A549 (cell line): Measurements from ENCODE around the gene ACOT4. TPM values are rescaled to one million over a fixed set of nuclear protein-coding genes. Genes with fewer than 3 reads are reported as not detected.

Source experiments
- ATAC-seq, 2 experiments: fragments of 200-7000 bp in 1 of 2; fragments of >200 bp in 1 of 2; cut with Nextera tagmentation in 1 of 2; cut with Tn5 transposase in 1 of 2; 3 replicates each; pipeline versions ENCODE4 v1.8.0 to v1.9.1; 2018 to 2020; ENCODE audit warnings: mild to moderate bottlenecking in 1 of 2, moderate library complexity in 1 of 2
- CTCF ChIA-PET: fragments of 300-600 bp; sonication (Branson Sonifier 250); formaldehyde crosslinking; extraction: SDS; loops from one replicate; lab custom pipeline; 2021; ENCODE audit warnings: antibody characterized with exemption, inconsistent platforms; lab: Yijun Ruan, JAX
- POLR2A ChIA-PET: fragments of 350-600 bp; formaldehyde crosslinking; extraction: SDS; loops from one replicate; lab custom pipeline; 2021; ENCODE audit warnings: antibody characterized with exemption, inconsistent platforms; lab: Yijun Ruan, JAX
- DNase-seq, 2 experiments: peaks; one replicate each; pipeline versions ENCODE4 v3.0.0 to v3.0.0-alpha.2; 2011 to 2016; ENCODE audit warnings: low read depth in 1 of 2, low spot score in 1 of 2
- FAIRE-seq: peaks from 2 replicates; lab custom pipeline; 2011; peaks lifted over from hg19 to GRCh38; lab: Jason Lieb, UNC
- H3K27ac ChIP-seq, 2 experiments: fragments of >200 bp; sonication (Bioruptor Twin); formaldehyde crosslinking; 3 replicates each; pipeline ENCODE4 v1.5.1; 2016 to 2017
- H3K4me1 ChIP-seq: fragments of >200 bp; sonication (Bioruptor Twin); formaldehyde crosslinking; 3 replicates; pipeline ENCODE4 v1.6.1; 2016
- H3K4me2 ChIP-seq: fragments of >200 bp; sonication (Bioruptor Twin); formaldehyde crosslinking; 3 replicates; pipeline ENCODE4 v1.6.1; 2016
- H3K4me3 ChIP-seq: fragments of >200 bp; sonication (Bioruptor Twin); formaldehyde crosslinking; 3 replicates; pipeline ENCODE4 v1.5.1; 2016
- H3K9me3 ChIP-seq: fragments of >200 bp; sonication (Bioruptor Twin); formaldehyde crosslinking; 3 replicates; pipeline ENCODE4 v1.6.1; 2016
- BHLHE40 ChIP-seq: IDR thresholded peaks from 2 replicates; pipeline ENCODE4 v1.6.1; 2012; ENCODE audit warnings: low read depth, low read length, inconsistent platforms
- CBX2 ChIP-seq: fragments of 200-600 bp; sonication (generic); IDR thresholded peaks from 2 replicates; pipeline ENCODE4 v1.6.1; 2016; ENCODE audit warnings: low read depth, mild to moderate bottlenecking, borderline replicate concordance
- CBX8 ChIP-seq: fragments of 200-600 bp; sonication (generic); IDR thresholded peaks from 2 replicates; pipeline ENCODE4 v1.6.1; 2016
- CEBPB ChIP-seq, 2 experiments: fragments of >200 bp in 1 of 2; sonication (Bioruptor Twin) in 1 of 2; formaldehyde crosslinking in 1 of 2; IDR thresholded peaks; 2 replicates each; pipeline ENCODE4 v1.6.1; 2012 to 2016
- CHD4 ChIP-seq: fragments of 200-600 bp; sonication (generic); IDR thresholded peaks from 2 replicates; pipeline ENCODE4 v1.6.1; 2016; ENCODE audit warnings: antibody characterized with exemption, mild to moderate bottlenecking, borderline replicate concordance
- EP300 ChIP-seq, 2 experiments: fragments of >200 bp; sonication (Bioruptor Twin); formaldehyde crosslinking; IDR thresholded peaks; 2 replicates in 1 of 2; 3 replicates in 1 of 2; pipeline ENCODE4 v1.6.1; 2016 to 2017
- ESRRA ChIP-seq: fragments of 150-350 bp; IDR thresholded peaks from 2 replicates; pipeline ENCODE4 v1.6.1; 2014; ENCODE audit warnings: mild to moderate bottlenecking, low read length, borderline replicate concordance
- FOSB ChIP-seq: fragments of 250-450 bp; sonication (Bioruptor Pico); IDR thresholded peaks from 2 replicates; pipeline ENCODE4 v1.5.0; 2020; ENCODE audit warnings: mild to moderate bottlenecking, moderate library complexity
- FOXS1 ChIP-seq: fragments of 250-450 bp; sonication (Bioruptor Pico); IDR thresholded peaks from 2 replicates; pipeline ENCODE4 v1.5.0; 2020; ENCODE audit warnings: mild to moderate bottlenecking, moderate library complexity
- HDAC2 ChIP-seq: fragments of 200-600 bp; sonication (generic); IDR thresholded peaks from 2 replicates; pipeline ENCODE4 v1.6.1; 2016
- HEYL ChIP-seq: fragments of 250-450 bp; sonication (Bioruptor Pico); IDR thresholded peaks from 2 replicates; pipeline ENCODE4 v1.8.0; 2021; ENCODE audit warnings: mild to moderate bottlenecking, moderate library complexity
- HOXB13 ChIP-seq: fragments of 250-450 bp; sonication (Bioruptor Pico); IDR thresholded peaks from 2 replicates; pipeline ENCODE4 v1.5.0; 2020; ENCODE audit warnings: low read depth, mild to moderate bottlenecking, moderate library complexity
- HOXB5 ChIP-seq: fragments of 250-450 bp; sonication (Bioruptor Pico); IDR thresholded peaks from 2 replicates; pipeline ENCODE4 v1.5.0; 2020; ENCODE audit warnings: mild to moderate bottlenecking, moderate library complexity
- JUN ChIP-seq, 2 experiments: fragments of >200 bp; sonication (Bioruptor Twin); formaldehyde crosslinking; IDR thresholded peaks; 2 replicates in 1 of 2; 3 replicates in 1 of 2; pipeline ENCODE4 v1.6.1; 2016 to 2017
- KDM1A ChIP-seq: fragments of 200-600 bp; sonication (generic); IDR thresholded peaks from 2 replicates; pipeline ENCODE4 v1.6.1; 2016; ENCODE audit warnings: low read depth, mild to moderate bottlenecking
- MAFK ChIP-seq: fragments of 450-650 bp; IDR thresholded peaks from 2 replicates; pipeline ENCODE4 v1.6.1; 2014; ENCODE audit not compliant: partially characterized antibody
- MAX ChIP-seq: IDR thresholded peaks from 2 replicates; pipeline ENCODE4 v1.6.1; 2012
- MYC ChIP-seq: IDR thresholded peaks from 2 replicates; pipeline ENCODE4 v1.6.1; 2012; ENCODE audit warnings: mild to moderate bottlenecking, inconsistent platforms, low read length, improper control_type of control experiment, borderline replicate concordance
- NPAS2 ChIP-seq: fragments of 250-450 bp; sonication (Bioruptor Pico); IDR thresholded peaks from 2 replicates; pipeline ENCODE4 v1.8.0; 2022; ENCODE audit warnings: mild to moderate bottlenecking, moderate library complexity, borderline replicate concordance
- NR3C1 ChIP-seq: fragments of >200 bp; sonication (Bioruptor Twin); formaldehyde crosslinking; IDR thresholded peaks from 3 replicates; pipeline ENCODE4 v1.6.1; 2017
- PHF8 ChIP-seq: fragments of 200-600 bp; sonication (generic); IDR thresholded peaks from 2 replicates; pipeline ENCODE4 v1.6.1; 2016; ENCODE audit warnings: low read depth, mild to moderate bottlenecking, antibody characterized with exemption, moderate library complexity, borderline replicate concordance
- POLR2A ChIP-seq: IDR thresholded peaks from 2 replicates; pipeline ENCODE4 v1.6.1; 2012; ENCODE audit warnings: mild to moderate bottlenecking, low read length
- RARB ChIP-seq: fragments of 250-450 bp; sonication (Bioruptor Pico); IDR thresholded peaks from 2 replicates; pipeline ENCODE4 v1.8.0; 2021; ENCODE audit warnings: mild to moderate bottlenecking, moderate library complexity
- RFX5 ChIP-seq: fragments of 450-650 bp; IDR thresholded peaks from 2 replicates; pipeline ENCODE4 v1.7.1; 2014; ENCODE audit warnings: antibody characterized with exemption, mild to moderate bottlenecking, moderate library complexity
- RNF2 ChIP-seq: fragments of 200-600 bp; sonication (generic); IDR thresholded peaks from 2 replicates; pipeline ENCODE4 v1.6.1; 2016; ENCODE audit warnings: low read depth, mild to moderate bottlenecking, antibody characterized with exemption, moderate library complexity, borderline replicate concordance
- TFCP2L1 ChIP-seq: fragments of 250-450 bp; sonication (Bioruptor Pico); IDR thresholded peaks from 2 replicates; pipeline ENCODE4 v1.5.0; 2021; ENCODE audit warnings: mild to moderate bottlenecking
- TP53 ChIP-seq: fragments of 250-450 bp; sonication (Bioruptor Pico); IDR thresholded peaks from 2 replicates; pipeline ENCODE4 v1.5.0; 2021; ENCODE audit warnings: mild to moderate bottlenecking, moderate library complexity
- USF2 ChIP-seq: fragments of 450-650 bp; IDR thresholded peaks from 2 replicates; pipeline ENCODE4 v1.6.1; 2014; ENCODE audit warnings: antibody characterized with exemption
- ZC3H11A ChIP-seq: fragments of 450-650 bp; IDR thresholded peaks from 2 replicates; pipeline ENCODE4 v1.6.1; 2014; ENCODE audit warnings: antibody characterized with exemption, mild to moderate bottlenecking
- ZFP36 ChIP-seq: fragments of 450-650 bp; IDR thresholded peaks from 2 replicates; pipeline ENCODE4 v1.6.1; 2014; ENCODE audit warnings: borderline replicate concordance; ENCODE audit not compliant: partially characterized antibody
- ZNF302 ChIP-seq: fragments of 250-450 bp; sonication (Bioruptor Pico); IDR thresholded peaks from 2 replicates; pipeline ENCODE4 v1.9.0; 2021; ENCODE audit warnings: inconsistent platforms, mild to moderate bottlenecking, moderate library complexity
- ZSCAN20 ChIP-seq: fragments of 250-450 bp; sonication (Bioruptor Pico); IDR thresholded peaks from 2 replicates; pipeline ENCODE4 v1.8.0; 2022; ENCODE audit warnings: mild to moderate bottlenecking, moderate library complexity
- WGBS: methylation state at CpG from one replicate; pipeline ENCODE4 v1.1.6; 2017; ENCODE audit errors: missing lambda C conversion rate; 5-methylcytosine and 5-hydroxymethylcytosine counted together
- polyA plus RNA-seq, 4 experiments: library from polyadenylated mRNA; depleted of rRNA in 3 of 4; stranded (reverse); fragments of >200 nt; fragmentation: RNase III in 1 of 4; extraction: RNeasy Plus Mini Kit Qiagen cat#74134 plus additional on column Dnase treatment in 1 of 4; gene quantifications; 2 replicates in 3 of 4; 3 replicates in 1 of 4; pipeline ENCODE4 v1.2.3, GENCODE V29; 2011 to 2017
- TF ChIP-seq, protein P1 (sequence below): IDR thresholded peaks from 2 replicates; pipeline ENCODE4 v1.6.1; 2012; ENCODE audit warnings: low read depth, borderline replicate concordance
- TF ChIP-seq, protein P2 (sequence below): IDR thresholded peaks from 2 replicates; pipeline ENCODE4 v1.6.1; 2012
- TF ChIP-seq, protein P3 (sequence below): fragments of >200 bp; sonication (Bioruptor Twin); formaldehyde crosslinking; IDR thresholded peaks from 2 replicates; pipeline ENCODE4 v1.6.1; 2016

The ACOT4 gene
- polyA plus RNA-seq, 2 of the 4 experiments (the other 2 are of a cell fraction) = 1.6 to 2.7 TPM

- ChIA-PET POLR2A (interaction anchor here (0.6 kb wide), 1 partner anchor 400 kb away, joined by 3 read pairs; no protein-coding TSS in a partner anchor), CTCF (interaction anchor here (0.7 to 4.5 kb wide), 4 partner anchors 21 to 132 kb away, joined by 3 to 23 read pairs (median 4); no protein-coding TSS in a partner anchor)
- FAIRE-seq (no peak), ATAC-seq (no peak), DNase-seq (no peak)
- no peak overlapping the region for H3K4me3 ChIP-seq
- no peak for TF ChIP-seq KDM1A
- no peak for TF ChIP-seq HEYL (CRISPR knock-in tag)
- no peak for TF ChIP-seq ZFP36
- TF ChIP-seq RARB (CRISPR knock-in tag) = no peak
- no peak for TF ChIP-seq CEBPB (IDR thresholded peaks at IDR 0.05)
- no peak for TF ChIP-seq FOXS1 (CRISPR knock-in tag)
- peaks cover 15% of the 10 kb centered on the region for H3K4me1 ChIP-seq
- H3K27ac ChIP-seq = no peak overlapping the region
- 84% methylated on average over 5 of the region's 5 CpGs for WGBS
- H3K9me3 ChIP-seq = no peaks in the 10 kb centered on the region
- no peak overlapping the region for H3K4me2 ChIP-seq
Measured at GRCh38 chr14:73640796-73641365, 49.2 kb downstream of the ACOT4 start.

GRCh38 chr14:73644531-73645247 is 53.0 kb downstream of the ACOT4 start, which contains the start of gene DNAL1:
DNAL1 (plus strand) TSS chr14:73644986; CDS start chr14:73645040, 54 bp downstream.
- DNase-seq (peak; percentile 89 to 95), ATAC-seq (peak; percentile 99), FAIRE-seq (no peak)
- Histone ChIP-seq H3K4me1 (peaks cover 14% of the 10 kb centered on the region), H3K4me2 (peak within 1 kb of the TSS; percentile 76), H3K4me3 (peak within 1 kb of the TSS; percentile 70), H3K27ac (peak within 1 kb of the TSS; percentile 81 to 83), H3K9me3 (no peaks in the 10 kb centered on the region)
- ChIA-PET CTCF (interaction anchor here (1.2 to 4.2 kb wide), 5 partner anchors 11 to 113 kb away, joined by 4 to 30 read pairs (median 4); no protein-coding TSS in a partner anchor), POLR2A (interaction anchor here (0.8 to 1.7 kb wide), 3 partner anchors 70 to 154 kb away, joined by 3 to 5 read pairs (median 3); partner anchors contain the start of genes ACOT2, PNMA1 and RIOX1)
- under 1% methylated on average over 23 of the region's 43 CpGs for WGBS
- TF ChIP-seq, protein P1, sequence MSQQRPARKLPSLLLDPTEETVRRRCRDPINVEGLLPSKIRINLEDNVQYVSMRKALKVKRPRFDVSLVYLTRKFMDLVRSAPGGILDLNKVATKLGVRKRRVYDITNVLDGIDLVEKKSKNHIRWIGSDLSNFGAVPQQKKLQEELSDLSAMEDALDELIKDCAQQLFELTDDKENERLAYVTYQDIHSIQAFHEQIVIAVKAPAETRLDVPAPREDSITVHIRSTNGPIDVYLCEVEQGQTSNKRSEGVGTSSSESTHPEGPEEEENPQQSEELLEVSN = peak; percentile 83; the same call in 1 of the 2 replicates
- TF ChIP-seq FOSB (CRISPR knock-in tag) = no peak
- TF ChIP-seq RNF2 = no peak
- no peak for TF ChIP-seq CBX8
- no peak for TF ChIP-seq TP53
- TF ChIP-seq MYC = peak; percentile 32; the same call in 1 of the 2 replicates
- no peak for TF ChIP-seq RARB (CRISPR knock-in tag)
- TF ChIP-seq POLR2A = peak; percentile 90
- TF ChIP-seq ZNF302 (CRISPR knock-in tag) = no peak
- no peak for TF ChIP-seq EP300 (IDR thresholded peaks at IDR 0.05)
- no peak for TF ChIP-seq ZFP36
- TF ChIP-seq ZC3H11A = no peak
- no peak for TF ChIP-seq MAFK
- no peak for TF ChIP-seq ZSCAN20
- 0 out of 4 replicates have a peak, but pooled peaks of 1 of the 2 experiments have one; percentile 10 for TF ChIP-seq CEBPB (IDR thresholded peaks at IDR 0.05)
- no peak for TF ChIP-seq HEYL (CRISPR knock-in tag)
- TF ChIP-seq, protein P2, sequence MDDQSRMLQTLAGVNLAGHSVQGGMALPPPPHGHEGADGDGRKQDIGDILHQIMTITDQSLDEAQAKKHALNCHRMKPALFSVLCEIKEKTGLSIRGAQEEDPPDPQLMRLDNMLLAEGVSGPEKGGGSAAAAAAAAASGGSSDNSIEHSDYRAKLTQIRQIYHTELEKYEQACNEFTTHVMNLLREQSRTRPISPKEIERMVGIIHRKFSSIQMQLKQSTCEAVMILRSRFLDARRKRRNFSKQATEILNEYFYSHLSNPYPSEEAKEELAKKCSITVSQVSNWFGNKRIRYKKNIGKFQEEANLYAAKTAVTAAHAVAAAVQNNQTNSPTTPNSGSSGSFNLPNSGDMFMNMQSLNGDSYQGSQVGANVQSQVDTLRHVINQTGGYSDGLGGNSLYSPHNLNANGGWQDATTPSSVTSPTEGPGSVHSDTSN = no peak
- TF ChIP-seq PHF8 = 0 out of 2 replicates have a peak, but pooled peaks have one; percentile 25
- TF ChIP-seq USF2 = no peak
- TF ChIP-seq ESRRA = no peak
- peak; percentile 80 to 87; a peak in 4 of 5 replicates for TF ChIP-seq JUN (IDR thresholded peaks at IDR 0.05)
- no peak for TF ChIP-seq KDM1A
- no peak for TF ChIP-seq HDAC2
- TF ChIP-seq HOXB13 (CRISPR knock-in tag) = no peak
- no peak for TF ChIP-seq TFCP2L1 (CRISPR knock-in tag)
- no peak for TF ChIP-seq FOXS1 (CRISPR knock-in tag)
- TF ChIP-seq NPAS2 = no peak
- TF ChIP-seq RFX5 = peak; percentile 47; the same call in 1 of the 2 replicates
- no peak for TF ChIP-seq NR3C1
- TF ChIP-seq BHLHE40 = no peak
- TF ChIP-seq, protein P3, sequence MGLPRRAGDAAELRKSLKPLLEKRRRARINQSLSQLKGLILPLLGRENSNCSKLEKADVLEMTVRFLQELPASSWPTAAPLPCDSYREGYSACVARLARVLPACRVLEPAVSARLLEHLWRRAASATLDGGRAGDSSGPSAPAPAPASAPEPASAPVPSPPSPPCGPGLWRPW = no peak
- TF ChIP-seq HOXB5 (CRISPR knock-in tag) = 0 out of 2 replicates have a peak, but pooled peaks have one; percentile 21
- TF ChIP-seq MAX = peak; percentile 86
- no peak for TF ChIP-seq CBX2
- no peak for TF ChIP-seq CHD4
